Skeletal muscle tissue (tissue), 4 donors: ENCODE measurements around the gene CCDC137. TPM values are rescaled to one million over a fixed set of nuclear protein-coding genes. Genes with fewer than 3 reads are reported as not detected.

Experiments
- H3K27ac ChIP-seq: one replicate; pipeline ENCODE4 v1.7.0; 2013; ENCODE audit warnings: mild to moderate bottlenecking, low read depth, low read length, inconsistent platforms
- H3K27me3 ChIP-seq, 3 donors: one replicate each; pipeline ENCODE4 v1.7.0; 2013; ENCODE audit warnings: low read length in 3 of 3; ENCODE audit not compliant: control insufficient read depth in 3 of 3, insufficient read depth in 3 of 3
- H3K36me3 ChIP-seq, 3 donors: one replicate each; pipeline ENCODE4 v1.7.0; 2013; ENCODE audit warnings: low read length in 3 of 3; ENCODE audit not compliant: control insufficient read depth in 3 of 3, insufficient read depth in 3 of 3
- H3K4me1 ChIP-seq, 3 donors: one replicate each; pipeline ENCODE4 v1.7.0; 2013; ENCODE audit warnings: low read length in 3 of 3, mild to moderate bottlenecking in 3 of 3; ENCODE audit not compliant: control insufficient read depth in 3 of 3, insufficient read depth in 3 of 3
- H3K4me3 ChIP-seq, 3 donors: one replicate each; pipeline ENCODE4 v1.7.0; 2013; ENCODE audit warnings: low read length in 3 of 3
- H3K9ac ChIP-seq, 3 donors: one replicate each; pipeline ENCODE4 v1.7.0; 2013; ENCODE audit warnings: low read length in 3 of 3, mild to moderate bottlenecking in 3 of 3, moderate library complexity in 2 of 3, low read depth in 1 of 3
- H3K9me3 ChIP-seq, 3 donors: one replicate each; pipeline ENCODE4 v1.7.0; 2013; ENCODE audit warnings: low read length in 3 of 3; ENCODE audit not compliant: control insufficient read depth in 3 of 3
- total RNA-seq: library from RNA; depleted of rRNA; stranded (reverse); fragments of >200 nt; gene quantifications from one replicate; pipeline ENCODE4 v1.2.3, GENCODE V29; 2014
- donor health status: Osteomylitis.

Gene CCDC137
- total RNA-seq, 1 donor from 2014 or later, result 5.7 TPM

- Histone ChIP-seq H3K9me3 (no peaks in the 10 kb centered on the region), H3K27ac (no peak overlapping the region), H3K9ac (peak overlapping the region in 1 of 3 donors; percentile 54), H3K36me3 (peaks cover 0 to 5% (median 2%) of the 10 kb centered on the region in 3 donors), H3K27me3 (no peaks in the 10 kb centered on the region), H3K4me3 (no peak overlapping the region), H3K4me1 (peaks cover 19 to 34% (median 24%) of the 10 kb centered on the region in 3 donors)
These were observed 13.6 kb downstream of the CCDC137 start for GRCh38 chr17:81680150-81680549.

- Histone ChIP-seq H3K36me3 (peaks cover 8 to 15% (median 13%) of the 10 kb centered on the region in 3 donors), H3K9me3 (no peaks in the 10 kb centered on the region), H3K27me3 (no peaks in the 10 kb centered on the region), H3K27ac (no peak overlapping the region), H3K4me1 (peaks cover 26 to 38% (median 29%) of the 10 kb centered on the region in 3 donors), H3K4me3 (no peak overlapping the region), H3K9ac (no peak overlapping the region)
These were observed 15.1 kb downstream of the CCDC137 start for GRCh38 chr17:81681672-81682071.

GRCh38 chr17:81682565-81683207, 16.1 kb downstream of the CCDC137 start:
- Histone ChIP-seq H3K9me3 (no peaks in the 10 kb centered on the region), H3K27ac (no peak overlapping the region), H3K9ac (peak overlapping the region; percentile 90 to 94 (median 94)), H3K4me3 (peak overlapping the region; percentile 83 to 92 (median 89)), H3K27me3 (no peaks in the 10 kb centered on the region), H3K4me1 (peaks cover 26 to 35% (median 29%) of the 10 kb centered on the region in 3 donors), H3K36me3 (peaks cover 19 to 24% (median 24%) of the 10 kb centered on the region in 3 donors)

GRCh38 chr17:81683208-81683583, 16.7 kb downstream of the CCDC137 start:
- Histone ChIP-seq H3K4me3 (peak overlapping the region; percentile 83 to 92 (median 89)), H3K27ac (peak overlapping the region; percentile 60), H3K36me3 (peaks cover 24 to 29% (median 26%) of the 10 kb centered on the region in 3 donors), H3K9ac (peak overlapping the region; percentile 90 to 94 (median 94)), H3K4me1 (peaks cover 26 to 35% (median 29%) of the 10 kb centered on the region in 3 donors), H3K27me3 (no peaks in the 10 kb centered on the region), H3K9me3 (no peaks in the 10 kb centered on the region)

GRCh38 chr17:81683584-81684441, 17.3 kb downstream of the CCDC137 start, which contains the start of the genes ARL16 and HGS:
Gene ARL16, minus strand, starts transcription at chr17:81683797. Its CDS starts 44 bp downstream, at chr17:81683753.
Gene HGS, plus strand, starts transcription at chr17:81684011. Its CDS starts 56 bp downstream, at chr17:81684067.
- no peaks in the 10 kb centered on the region for H3K9me3 ChIP-seq
- peak within 1 kb of the TSS; percentile 89 to 92 (median 89) for H3K4me3 ChIP-seq
- peaks cover 30 to 35% (median 32%) of the 10 kb centered on the region in 3 donors for H3K36me3 ChIP-seq
- H3K27me3 ChIP-seq, result no peaks in the 10 kb centered on the region
- peaks cover 26 to 35% (median 29%) of the 10 kb centered on the region in 3 donors for H3K4me1 ChIP-seq
- peak within 1 kb of the TSS; percentile 64 for H3K27ac ChIP-seq
- peak within 1 kb of the TSS; percentile 90 to 94 (median 94) for H3K9ac ChIP-seq

GRCh38 chr17:81684442-81684911, 17.9 kb downstream of the CCDC137 start:
- peak overlapping the region; percentile 64 for H3K27ac ChIP-seq
- H3K9me3 ChIP-seq, result no peaks in the 10 kb centered on the region
- H3K9ac ChIP-seq, result peak overlapping the region; percentile 88 to 92 (median 89)
- H3K4me1 ChIP-seq, result peaks cover 26 to 35% (median 29%) of the 10 kb centered on the region in 3 donors
- H3K36me3 ChIP-seq, result peaks cover 37 to 40% (median 39%) of the 10 kb centered on the region in 3 donors
- peak overlapping the region; percentile 89 to 91 (median 89) for H3K4me3 ChIP-seq
- H3K27me3 ChIP-seq, result no peaks in the 10 kb centered on the region

- H3K36me3 ChIP-seq, result peaks cover 43 to 44% (median 43%) of the 10 kb centered on the region in 3 donors
- H3K9me3 ChIP-seq, result no peaks in the 10 kb centered on the region
- H3K9ac ChIP-seq, result peak overlapping the region; percentile 88 to 92 (median 89)
- H3K4me3 ChIP-seq, result peak overlapping the region; percentile 89 to 91 (median 89)
- no peak overlapping the region for H3K27ac ChIP-seq
- H3K4me1 ChIP-seq, result peaks cover 26 to 35% (median 27%) of the 10 kb centered on the region in 3 donors
- no peaks in the 10 kb centered on the region for H3K27me3 ChIP-seq
These were observed 18.6 kb downstream of the CCDC137 start for GRCh38 chr17:81685108-81685507.

- Histone ChIP-seq H3K27me3 (no peaks in the 10 kb centered on the region), H3K4me3 (no peak overlapping the region), H3K27ac (no peak overlapping the region), H3K4me1 (peaks cover 25 to 33% (median 26%) of the 10 kb centered on the region in 3 donors), H3K9ac (no peak overlapping the region), H3K9me3 (no peaks in the 10 kb centered on the region), H3K36me3 (peaks cover 52 to 54% (median 52%) of the 10 kb centered on the region in 3 donors)
These were observed 20.1 kb downstream of the CCDC137 start for GRCh38 chr17:81686614-81687013.

- Histone ChIP-seq H3K4me3 (no peak overlapping the region), H3K27ac (no peak overlapping the region), H3K9me3 (no peaks in the 10 kb centered on the region), H3K27me3 (no peaks in the 10 kb centered on the region), H3K36me3 (peaks cover 61 to 62% (median 62%) of the 10 kb centered on the region in 3 donors), H3K4me1 (peaks cover 16 to 22% (median 19%) of the 10 kb centered on the region in 3 donors), H3K9ac (no peak overlapping the region)
These were observed 21.4 kb downstream of the CCDC137 start for GRCh38 chr17:81687770-81688541.
